GM23248 (cell line): ENCODE data around the gene MMEL1. TPM values are rescaled to one million over a fixed set of nuclear protein-coding genes. Genes with fewer than 3 reads are reported as not detected.
"Not testable (repeated sequence)": the region's sequence is repeated elsewhere in the genome, so short reads cannot be mapped to it uniquely, and the experiment has no call there.

ENCODE experiments used
- DNase-seq: peaks from one replicate; pipeline ENCODE4 v3.0.0-alpha.2; 2015
- H2AFZ ChIP-seq: fragments of 200-600 bp; sonication (generic); 2 replicates; pipeline ENCODE4 v1.6.1; 2016; ENCODE audit warnings: antibody characterized with exemption
- H3F3A ChIP-seq: fragments of 200-600 bp; sonication (generic); 2 replicates; pipeline ENCODE4 v1.6.1; 2016; ENCODE audit warnings: mild to moderate bottlenecking, antibody characterized with exemption, mixed run types; ENCODE audit not compliant: insufficient read depth
- H3K27ac ChIP-seq: fragments of 200-600 bp; sonication (generic); 2 replicates; pipeline ENCODE4 v1.5.1; 2016; ENCODE audit warnings: mild to moderate bottlenecking
- H3K27me3 ChIP-seq: fragments of 200-600 bp; sonication (generic); replicated peaks from 2 replicates; pipeline ENCODE4 v1.6.1; 2016; ENCODE audit warnings: mild to moderate bottlenecking; ENCODE audit not compliant: insufficient read depth
- H3K36me3 ChIP-seq: fragments of 200-600 bp; sonication (generic); 2 replicates; pipeline ENCODE4 v1.6.1; 2016; ENCODE audit warnings: low read depth, mild to moderate bottlenecking
- H3K4me1 ChIP-seq: fragments of 200-600 bp; sonication (generic); 2 replicates; pipeline ENCODE4 v1.6.1; 2016; ENCODE audit warnings: mild to moderate bottlenecking; ENCODE audit not compliant: insufficient read depth
- H3K4me2 ChIP-seq: fragments of 200-600 bp; sonication (generic); one replicate; pipeline ENCODE4 v1.6.1; 2016; ENCODE audit warnings: mild to moderate bottlenecking; ENCODE audit not compliant: unreplicated experiment
- H3K4me3 ChIP-seq: fragments of 200-600 bp; sonication (generic); 2 replicates; pipeline ENCODE4 v1.5.1; 2016; ENCODE audit warnings: mild to moderate bottlenecking
- H3K79me2 ChIP-seq: fragments of 200-600 bp; sonication (generic); 2 replicates; pipeline ENCODE4 v1.6.1; 2016; ENCODE audit warnings: mild to moderate bottlenecking; ENCODE audit not compliant: insufficient read depth
- H3K9ac ChIP-seq: fragments of 200-600 bp; sonication (generic); 2 replicates; pipeline ENCODE4 v1.6.1; 2016; ENCODE audit warnings: mild to moderate bottlenecking
- H3K9me2 ChIP-seq: fragments of 200-600 bp; sonication (generic); 2 replicates; pipeline ENCODE4 v1.6.1; 2016; ENCODE audit warnings: mixed run types, mild to moderate bottlenecking, moderate library complexity; ENCODE audit not compliant: insufficient read depth
- H3K9me3 ChIP-seq: fragments of 200-600 bp; sonication (generic); one replicate; pipeline ENCODE4 v1.6.1; 2017; ENCODE audit warnings: low read depth
- H4K20me1 ChIP-seq: fragments of 200-600 bp; sonication (generic); 2 replicates; pipeline ENCODE4 v1.6.0; 2016; ENCODE audit not compliant: insufficient read depth
- EZH2 ChIP-seq: fragments of 200-600 bp; sonication (generic); IDR thresholded peaks from 2 replicates; pipeline ENCODE4 v1.6.1; 2018; ENCODE audit warnings: antibody characterized with exemption, mild to moderate bottlenecking; ENCODE audit not compliant: insufficient read depth, poor library complexity, severe bottlenecking
- EZH2phosphoT487 ChIP-seq: fragments of 200-600 bp; sonication (generic); IDR thresholded peaks from 2 replicates; pipeline ENCODE4 v1.6.1; 2018; ENCODE audit warnings: antibody characterized with exemption, moderate library complexity, mild to moderate bottlenecking, low read depth; ENCODE audit not compliant: insufficient read depth
- WGBS, 2 experiments: methylation state at CpG; one replicate each; pipeline ENCODE4 v1.1.6; 2015 to 2017; ENCODE audit warnings: low lambda C conversion rate in 2 of 2, low coverage in 1 of 2; ENCODE audit errors: missing lambda C conversion rate in 2 of 2; 5-methylcytosine and 5-hydroxymethylcytosine counted together
- in situ Hi-C: fragments of 300-500 bp; cut with MboI; formaldehyde crosslinking; loops from 2 replicates; pipeline ENCODE4 v1.15.0; 2020
- polyA plus RNA-seq: library from polyadenylated mRNA; unstranded; fragments of >200 nt; fragmentation: Nextera tagmentation; extraction: Ambion mirVana; gene quantifications from 2 replicates; pipeline ENCODE4 v1.2.1, GENCODE V29; 2016
- total RNA-seq: library from RNA; depleted of rRNA; stranded (reverse); fragments of >200 nt; shearing (Covaris generic); gene quantifications from 2 replicates; pipeline ENCODE4 v1.2.3, GENCODE V29; 2014

The MMEL1 gene
- total and polyA plus RNA-seq, 2 experiments from 2014 or later = not detected

- no peaks in the 10 kb centered on the region for H3F3A ChIP-seq
- H4K20me1 ChIP-seq = no peaks in the 10 kb centered on the region
- peak within 1 kb of the TSS; percentile 16 for H3K27ac ChIP-seq
- H2AFZ ChIP-seq = peak within 1 kb of the TSS; percentile 92
- no peaks in the 10 kb centered on the region for H3K9me3 ChIP-seq
- TF ChIP-seq EZH2phosphoT487 (no peak), EZH2 (no peak)
- peak within 1 kb of the TSS; percentile 69 for H3K4me2 ChIP-seq
- peak; percentile 77 for DNase-seq
- no peaks in the 10 kb centered on the region for H3K79me2 ChIP-seq
- peak within 1 kb of the TSS; percentile 79 for H3K9ac ChIP-seq
- H3K36me3 ChIP-seq = no peaks in the 10 kb centered on the region
- H3K9me2 ChIP-seq = no peaks in the 10 kb centered on the region
- no peaks in the 10 kb centered on the region for H3K27me3 ChIP-seq
- in situ Hi-C loops = no loop called here
- 1 to 5% methylated on average over 15 to 16 of the region's 16 CpGs for WGBS, 2 experiments
- H3K4me1 ChIP-seq = 0 out of 2 replicates have a peak, but pooled peaks cover 5% of the 10 kb centered on the region
- peak within 1 kb of the TSS; percentile 74 for H3K4me3 ChIP-seq
Measured at GRCh38 chr1:2556277-2556677, 76.5 kb downstream of the MMEL1 start, which contains the start of gene TNFRSF14. Gene TNFRSF14, plus strand, starts transcription at chr1:2556371. Its CDS starts 294 bp downstream, at chr1:2556665.

GRCh38 chr1:2555634-2556276 is 77.1 kb downstream of the MMEL1 start:
- in situ Hi-C loops = no loop called here
- no peaks in the 10 kb centered on the region for H4K20me1 ChIP-seq
- H3K27me3 ChIP-seq = no peaks in the 10 kb centered on the region
- no peaks in the 10 kb centered on the region for H3K79me2 ChIP-seq
- H3F3A ChIP-seq = no peaks in the 10 kb centered on the region
- H2AFZ ChIP-seq = peak overlapping the region; percentile 92
- no peaks in the 10 kb centered on the region for H3K36me3 ChIP-seq
- H3K9ac ChIP-seq = peak overlapping the region; percentile 79
- H3K4me3 ChIP-seq = peak overlapping the region; percentile 74
- peak overlapping the region; percentile 69 for H3K4me2 ChIP-seq
- no peaks in the 10 kb centered on the region for H3K9me2 ChIP-seq
- no peaks in the 10 kb centered on the region for H3K9me3 ChIP-seq
- WGBS, 2 experiments = 4 to 5% methylated on average over 20 to 26 of the region's 26 CpGs
- H3K27ac ChIP-seq = no peak overlapping the region; the same call in 1 of the 2 replicates
- H3K4me1 ChIP-seq = 0 out of 2 replicates have a peak, but pooled peaks cover 5% of the 10 kb centered on the region
- TF ChIP-seq EZH2phosphoT487 (no peak), EZH2 (no peak)
- peak; percentile 73 for DNase-seq

- in situ Hi-C loops = no loop called here
Measured at GRCh38 chr1:2554621-2555387, 78.0 kb downstream of the MMEL1 start.

GRCh38 chr1:2553871-2554620 is 78.8 kb downstream of the MMEL1 start:
- Histone ChIP-seq H3K9me2 (no peaks in the 10 kb centered on the region), H3K4me2 (no peak overlapping the region), H3K9me3 (no peaks in the 10 kb centered on the region), H3K9ac (no peak overlapping the region), H3K4me1 (peaks cover 8% of the 10 kb centered on the region; the same call in 1 of the 2 replicates), H2AFZ (no peak overlapping the region), H4K20me1 (no peaks in the 10 kb centered on the region), H3F3A (no peaks in the 10 kb centered on the region), H3K36me3 (no peaks in the 10 kb centered on the region), H3K27me3 (no peaks in the 10 kb centered on the region), H3K4me3 (no peak overlapping the region), H3K79me2 (no peaks in the 10 kb centered on the region), H3K27ac (no peak overlapping the region)
- no peak for DNase-seq
- in situ Hi-C loops = no loop called here
- 87 to 88% methylated on average over 29 to 30 of the region's 30 CpGs for WGBS, 2 experiments
- no peak for TF ChIP-seq EZH2
- TF ChIP-seq EZH2phosphoT487 = no peak

More at GRCh38 chr1:2554621-2555387, 78.0 kb downstream of the MMEL1 start:
- H3K9me2 ChIP-seq = no peaks in the 10 kb centered on the region
- H3K27me3 ChIP-seq = no peaks in the 10 kb centered on the region
- no peak overlapping the region for H3K4me2 ChIP-seq
- no peak overlapping the region for H3K27ac ChIP-seq
- H3F3A ChIP-seq = no peaks in the 10 kb centered on the region
- no peaks in the 10 kb centered on the region for H3K36me3 ChIP-seq
- no peak for DNase-seq
- H3K4me1 ChIP-seq = 0 out of 2 replicates have a peak, but pooled peaks cover 5% of the 10 kb centered on the region
- 60 to 65% methylated on average over 15 to 17 of the region's 19 CpGs for WGBS, 2 experiments
- no peak overlapping the region for H2AFZ ChIP-seq
- no peaks in the 10 kb centered on the region for H4K20me1 ChIP-seq
- H3K9ac ChIP-seq = no peak overlapping the region
- TF ChIP-seq EZH2phosphoT487 = no peak
- TF ChIP-seq EZH2 = no peak
- no peak overlapping the region for H3K4me3 ChIP-seq
- H3K79me2 ChIP-seq = no peaks in the 10 kb centered on the region
- no peaks in the 10 kb centered on the region for H3K9me3 ChIP-seq

- H3K27me3 ChIP-seq, H3K4me3 ChIP-seq, H3K9ac ChIP-seq, H3K79me2 ChIP-seq, H2AFZ ChIP-seq, H3K36me3 ChIP-seq, H4K20me1 ChIP-seq, H3F3A ChIP-seq, in situ Hi-C loops, H3K9me3 ChIP-seq, H3K27ac ChIP-seq, H3K9me2 ChIP-seq, H3K4me2 ChIP-seq, DNase-seq: not testable (repeated sequence)
- 27% methylated on average over 4 of the region's 9 CpGs; no CpG with 5 or more reads in 1 of the 2 experiments for WGBS, 2 experiments
- peaks cover 15% of the 10 kb centered on the region for H3K4me1 ChIP-seq
Measured at GRCh38 chr1:2553076-2553475, 79.7 kb downstream of the MMEL1 start.
